Measurements from ENCODE around the gene VWF. TPM values are rescaled to one million over a fixed set of nuclear protein-coding genes. Genes with fewer than 3 reads are reported as not detected.

The VWF gene
- total and polyA plus RNA-seq, 2 of the 4 experiments (the other 2 are of a cell fraction): under 0.01 to 0.09 TPM

GRCh38 chr12:6053541-6053940, 70.9 kb downstream of the VWF start:
- peak overlapping the region; percentile 68 for H2BK20ac ChIP-seq (ENCODE audit: low read depth, low read length)
- no peak overlapping the region for H2AK9ac ChIP-seq (replicated peaks; ENCODE audit: low read depth, low read length, poor library complexity)
- H3K9me3 ChIP-seq (ENCODE audit: control insufficient read depth, insufficient read depth, low read length): no peaks in the 10 kb centered on the region
- no peaks in the 10 kb centered on the region for H3K36me3 ChIP-seq (ENCODE audit: control insufficient read depth, insufficient read depth, low read length)
- ATAC-seq (ENCODE audit: low read depth) (peak; percentile 71), DNase-seq (peak; percentile 36)
- no peak overlapping the region for H3K56ac ChIP-seq (ENCODE audit: extremely low read depth, insufficient read depth, low read length)
- H2AK5ac ChIP-seq (ENCODE audit: low read depth, low read length): peak overlapping the region; percentile 37; the same call in 1 of the 2 replicates
- no peaks in the 10 kb centered on the region for H3K79me1 ChIP-seq (ENCODE audit: low read depth in 1 of 2, low read length in 2 of 2)
- peaks cover 14% of the 10 kb centered on the region for H3K4me1 ChIP-seq (ENCODE audit: control insufficient read depth, insufficient read depth, low read length)
- peak overlapping the region; percentile 61 for H3K18ac ChIP-seq (ENCODE audit: low read depth, low read length)
- H4K20me1 ChIP-seq (ENCODE audit: insufficient read depth, low read length): no peaks in the 10 kb centered on the region
- H2BK120ac ChIP-seq (ENCODE audit: low read depth, low read length): peak overlapping the region; percentile 67; the same call in 1 of the 2 replicates
- BruUV-seq (replicated peaks): no TSS peak
- dilution Hi-C loops (cut with HindIII; ENCODE audit: low sequenced_read_pairs, unreplicated experiment) (no loop called here), intact Hi-C loops (cut with micrococcal nuclease) (no loop called here), in situ Hi-C loops (cut with MboI; ENCODE audit: low sequenced_read_pairs) (no loop called here)
- no peak overlapping the region for H3K4me3 ChIP-seq (ENCODE audit: insufficient read depth, low read depth, low read length)
- no peak overlapping the region for H3K4me2 ChIP-seq (ENCODE audit: low read depth, low read length)
- peak overlapping the region; percentile 4 to 62; a peak in 2 of 4 replicates for H4K8ac ChIP-seq (ENCODE audit: low read depth in 2 of 2, low read length in 2 of 2)
- H3K9me1 ChIP-seq (ENCODE audit: insufficient read depth, low read length): peaks cover 8% of the 10 kb centered on the region
- ChIA-PET CTCF (interaction anchor here (0.6 to 1.4 kb wide), 3 partner anchors 15 to 142 kb away, joined by 3 to 4 read pairs (median 3); no protein-coding TSS in a partner anchor), POLR2A (ENCODE audit: unreplicated experiment) (no interaction called here)
- H3K27me3 ChIP-seq (ENCODE audit: control insufficient read depth, insufficient read depth, low read length): no peaks in the 10 kb centered on the region
- TF ChIP-seq CHD1 (IDR thresholded peaks at IDR 0.05; ENCODE audit: low read depth, low read length) (no peak), ELK1 (IDR thresholded peaks at IDR 0.05; ENCODE audit: borderline replicate concordance, low read depth, low read length) (no peak), NFE2L2 (IDR thresholded peaks at IDR 0.05; ENCODE audit: low read depth, low read length) (no peak)
- peak overlapping the region; percentile 33; the same call in 1 of the 2 replicates for H4K5ac ChIP-seq (ENCODE audit: low read depth, low read length)
- H2AFZ ChIP-seq (replicated peaks; ENCODE audit: low read length, poor library complexity): peak overlapping the region; percentile 39
- H3K14ac ChIP-seq (replicated peaks; ENCODE audit: low read depth, low read length): peak overlapping the region; percentile 73
- H3K27ac ChIP-seq (ENCODE audit: insufficient read depth, low read length): no peak overlapping the region; the same call in 1 of the 2 replicates
- H4K91ac ChIP-seq (ENCODE audit: insufficient read depth, low read depth, low read length): peak overlapping the region; percentile 46; the same call in 1 of the 2 replicates
- no peak overlapping the region for H3K9ac ChIP-seq (ENCODE audit: low read depth, low read length)
- WGBS, 2 experiments (ENCODE audit: extremely low coverage in 2 of 2, insufficient read length in 1 of 2): no CpG with 5 or more reads among the region's 4 CpGs
- H2BK5ac ChIP-seq (ENCODE audit: low read depth, low read length, poor library complexity, severe bottlenecking): no peak overlapping the region
- H3K23ac ChIP-seq (ENCODE audit: low read depth, low read length): no peak overlapping the region
- peak overlapping the region; percentile 36; the same call in 1 of the 3 replicates for H2BK15ac ChIP-seq (ENCODE audit: low read depth, low read length)
- H3K4ac ChIP-seq (ENCODE audit: low read depth, low read length): peak overlapping the region; percentile 75

All from IMR-90 (cell line).